MM.1S (cell line): ENCODE data around the gene TNFRSF6B.

ENCODE experiments used
- DNase-seq: peaks from one replicate; pipeline ENCODE4 v3.0.0-alpha.2; 2015
- H2AFZ ChIP-seq: fragments of 300-600 bp; sonication (generic); 2 replicates; pipeline ENCODE4 v1.6.0; 2016; ENCODE audit warnings: antibody characterized with exemption, low read length
- H3F3A ChIP-seq: fragments of 300-600 bp; sonication (generic); 2 replicates; pipeline ENCODE4 v1.6.1; 2016; ENCODE audit warnings: mild to moderate bottlenecking, antibody characterized with exemption, low read length, moderate library complexity, mixed read lengths; ENCODE audit not compliant: insufficient read depth
- H3K27ac ChIP-seq: fragments of 300-600 bp; sonication (generic); 2 replicates; pipeline ENCODE4 v1.5.1; 2016; ENCODE audit warnings: mild to moderate bottlenecking, low read length
- H3K27me3 ChIP-seq: fragments of 300-600 bp; sonication (generic); replicated peaks from 2 replicates; pipeline ENCODE4 v1.6.0; 2016; ENCODE audit warnings: low read length; ENCODE audit not compliant: insufficient read depth
- H3K36me3 ChIP-seq: fragments of 300-600 bp; sonication (generic); replicated peaks from 2 replicates; pipeline ENCODE4 v1.6.1; 2016; ENCODE audit warnings: mild to moderate bottlenecking, low read length, mixed read lengths; ENCODE audit not compliant: insufficient read depth
- H3K4me1 ChIP-seq: fragments of 300-600 bp; sonication (generic); 2 replicates; pipeline ENCODE4 v1.6.1; 2016; ENCODE audit warnings: low read length, mixed read lengths
- H3K4me2 ChIP-seq: fragments of 300-600 bp; sonication (generic); 2 replicates; pipeline ENCODE4 v1.6.0; 2016; ENCODE audit warnings: low read depth, low read length
- H3K4me3 ChIP-seq: fragments of 300-600 bp; sonication (generic); 2 replicates; pipeline ENCODE4 v1.5.1; 2016; ENCODE audit warnings: low read length, mixed read lengths
- H3K79me2 ChIP-seq: fragments of 300-600 bp; sonication (generic); 2 replicates; pipeline ENCODE4 v1.6.1; 2016; ENCODE audit warnings: mixed run types, low read length, mixed read lengths
- H3K9ac ChIP-seq: fragments of 300-600 bp; sonication (generic); 2 replicates; pipeline ENCODE4 v1.6.1; 2016; ENCODE audit warnings: low read length, mixed read lengths
- H3K9me2 ChIP-seq: fragments of 300-600 bp; sonication (generic); replicated peaks from 2 replicates; pipeline ENCODE4 v1.6.1; 2016; ENCODE audit warnings: mild to moderate bottlenecking, low read length, mixed read lengths; ENCODE audit not compliant: insufficient read depth
- H3K9me3 ChIP-seq: fragments of 300-600 bp; sonication (generic); replicated peaks from 2 replicates; pipeline ENCODE4 v1.6.1; 2016; ENCODE audit warnings: mild to moderate bottlenecking, low read length, mixed read lengths; ENCODE audit not compliant: insufficient read depth
- H4K20me1 ChIP-seq: fragments of 300-600 bp; sonication (generic); 2 replicates; pipeline ENCODE4 v1.6.1; 2016; ENCODE audit warnings: mild to moderate bottlenecking, low read length, moderate library complexity, mixed read lengths; ENCODE audit not compliant: insufficient read depth
- CTCF ChIP-seq: fragments of 300-600 bp; sonication (generic); IDR thresholded peaks from 2 replicates; pipeline ENCODE4 v1.5.1; 2016; ENCODE audit warnings: antibody characterized with exemption, low read length, mixed read lengths
- EZH2 ChIP-seq: fragments of 300-600 bp; sonication (generic); optimal IDR thresholded peaks from 2 replicates; pipeline ENCODE3; 2017; ENCODE audit warnings: low read depth, mild to moderate bottlenecking, antibody characterized with exemption, low read length, mixed read lengths
- EZH2phosphoT487 ChIP-seq: fragments of 300-600 bp; sonication (generic); IDR thresholded peaks from 2 replicates; pipeline ENCODE4 v1.6.1; 2018; ENCODE audit warnings: antibody characterized with exemption, low read length

The TNFRSF6B gene

GRCh38 chr20:63711085-63711645, 14.7 kb downstream of the TNFRSF6B start:
- H3K9me2 ChIP-seq: no peaks in the 10 kb centered on the region
- no peak overlapping the region for H3K4me3 ChIP-seq

GRCh38 chr20:63712191-63712590, 15.7 kb downstream of the TNFRSF6B start:
- peaks cover 8% of the 10 kb centered on the region for H3K4me1 ChIP-seq
- no peaks in the 10 kb centered on the region for H3K9me3 ChIP-seq
- H3K79me2 ChIP-seq: peaks cover 81% of the 10 kb centered on the region
- 0 out of 2 replicates have a peak, but pooled peaks cover 2% of the 10 kb centered on the region for H3F3A ChIP-seq
- no peak overlapping the region for H3K27ac ChIP-seq
- no peak overlapping the region for H3K4me3 ChIP-seq
- H3K4me2 ChIP-seq: no peak overlapping the region
- H3K9ac ChIP-seq: no peak overlapping the region
- no peaks in the 10 kb centered on the region for H4K20me1 ChIP-seq
- peaks cover 10% of the 10 kb centered on the region for H3K36me3 ChIP-seq
- TF ChIP-seq EZH2phosphoT487 (no peak), CTCF (no peak), EZH2 (no peak)
- no peak for DNase-seq
- H3K9me2 ChIP-seq: no peaks in the 10 kb centered on the region
- no peaks in the 10 kb centered on the region for H3K27me3 ChIP-seq
- no peak overlapping the region for H2AFZ ChIP-seq

More at GRCh38 chr20:63711085-63711645, 14.7 kb downstream of the TNFRSF6B start:
- Histone ChIP-seq H3K79me2 (peaks cover 87% of the 10 kb centered on the region), H3K27ac (no peak overlapping the region), H4K20me1 (peaks cover 4% of the 10 kb centered on the region; the same call in 1 of the 2 replicates), H2AFZ (no peak overlapping the region), H3K36me3 (peaks cover 10% of the 10 kb centered on the region), H3K9me3 (no peaks in the 10 kb centered on the region), H3F3A (0 out of 2 replicates have a peak, but pooled peaks cover 9% of the 10 kb centered on the region), H3K27me3 (no peaks in the 10 kb centered on the region), H3K4me1 (peaks cover 13% of the 10 kb centered on the region), H3K4me2 (no peak overlapping the region), H3K9ac (no peak overlapping the region)
- DNase-seq: no peak
- TF ChIP-seq CTCF: no peak
- TF ChIP-seq EZH2phosphoT487: no peak

- Histone ChIP-seq H3K27me3 (no peaks in the 10 kb centered on the region), H3F3A (no peaks in the 10 kb centered on the region), H3K9ac (no peak overlapping the region), H4K20me1 (no peaks in the 10 kb centered on the region), H3K4me3 (no peak overlapping the region), H3K9me2 (no peaks in the 10 kb centered on the region), H2AFZ (no peak overlapping the region), H3K4me1 (no peaks in the 10 kb centered on the region), H3K9me3 (no peaks in the 10 kb centered on the region), H3K36me3 (peaks cover 12% of the 10 kb centered on the region), H3K4me2 (no peak overlapping the region), H3K79me2 (peaks cover 79% of the 10 kb centered on the region), H3K27ac (no peak overlapping the region)
- DNase-seq: no peak
- TF ChIP-seq EZH2 (no peak), CTCF (no peak), EZH2phosphoT487 (no peak)
Observed at GRCh38 chr20:63714858-63715257, 18.4 kb downstream of the TNFRSF6B start.
